Mesothelial cell of epicardium (in vitro differentiated cells): Measurements from ENCODE around the gene KIAA1328. TPM values are rescaled to one million over a fixed set of nuclear protein-coding genes. Genes with fewer than 3 reads are reported as not detected.

Experiments
- DNase-seq, 2 experiments: peaks; one replicate each; pipeline ENCODE4 v3.0.0; 2021; ENCODE audit warnings: low spot score in 2 of 2; ENCODE audit not compliant: unreplicated experiment in 2 of 2
- H3K27ac Mint-ChIP-seq: 2 replicates; pipeline ENCODE4 v1.8.0; 2021; ENCODE audit warnings: mixed read lengths
- H3K27me3 Mint-ChIP-seq: 2 replicates; pipeline ENCODE4 v1.8.0; 2021; ENCODE audit warnings: low read depth, mixed read lengths
- H3K36me3 Mint-ChIP-seq: 2 replicates; pipeline ENCODE4 v1.8.0; 2021; ENCODE audit warnings: mixed read lengths
- H3K4me1 Mint-ChIP-seq: 2 replicates; pipeline ENCODE4 v1.8.0; 2021; ENCODE audit warnings: mixed read lengths
- H3K4me3 Mint-ChIP-seq: 2 replicates; pipeline ENCODE4 v1.8.0; 2021; ENCODE audit warnings: mild to moderate bottlenecking, moderate library complexity, mixed read lengths
- H3K9me3 Mint-ChIP-seq: 2 replicates; pipeline ENCODE4 v1.8.0; 2021; ENCODE audit warnings: mixed read lengths
- CTCF ChIP-seq: fragments of 200-600 bp; sonication (generic); IDR thresholded peaks from one replicate; pipeline ENCODE4 v1.5.0; 2021; ENCODE audit warnings: antibody characterized with exemption; ENCODE audit not compliant: unreplicated experiment
- total RNA-seq: library from RNA; stranded (reverse); gene quantifications from 3 replicates; pipeline ENCODE4 v1.2.1, GENCODE V29; 2021

KIAA1328 gene
- total RNA-seq, 1 donor from 2014 or later = 20.8 TPM

GRCh38 chr18:37210781-37211180 lies 381.9 kb downstream of the KIAA1328 start:
- Mint-ChIP-seq H3K9me3 (peaks cover 11% of the 10 kb centered on the region), H3K4me1 (peaks cover 7% of the 10 kb centered on the region), H3K4me3 (no peak overlapping the region), H3K27me3 (no peaks in the 10 kb centered on the region), H3K36me3 (peaks cover 6% of the 10 kb centered on the region), H3K27ac (no peak overlapping the region)
- DNase-seq = no peak
- TF ChIP-seq CTCF = no peak

GRCh38 chr18:37218022-37218590 lies 389.2 kb downstream of the KIAA1328 start:
- H3K9me3 Mint-ChIP-seq = peaks cover 35% of the 10 kb centered on the region
- peaks cover 11% of the 10 kb centered on the region for H3K36me3 Mint-ChIP-seq
- no peaks in the 10 kb centered on the region for H3K27me3 Mint-ChIP-seq
- TF ChIP-seq CTCF = no peak
- no peak overlapping the region for H3K4me3 Mint-ChIP-seq
- peaks cover 9% of the 10 kb centered on the region for H3K4me1 Mint-ChIP-seq
- no peak overlapping the region for H3K27ac Mint-ChIP-seq
- DNase-seq = no peak

GRCh38 chr18:37219257-37219656 lies 390.3 kb downstream of the KIAA1328 start:
- no peak for TF ChIP-seq CTCF
- DNase-seq = no peak

GRCh38 chr18:37222354-37222998 lies 393.5 kb downstream of the KIAA1328 start:
- H3K27me3 Mint-ChIP-seq = no peaks in the 10 kb centered on the region
- no peak overlapping the region for H3K4me3 Mint-ChIP-seq
- TF ChIP-seq CTCF = no peak
- peaks cover 10% of the 10 kb centered on the region for H3K9me3 Mint-ChIP-seq
- DNase-seq = no peak
- H3K4me1 Mint-ChIP-seq = peaks cover 9% of the 10 kb centered on the region
- H3K27ac Mint-ChIP-seq = no peak overlapping the region
- H3K36me3 Mint-ChIP-seq = peaks cover 7% of the 10 kb centered on the region

More at GRCh38 chr18:37219257-37219656, 390.3 kb downstream of the KIAA1328 start:
- Mint-ChIP-seq H3K4me1 (peaks cover 9% of the 10 kb centered on the region), H3K36me3 (peaks cover 10% of the 10 kb centered on the region), H3K9me3 (peaks cover 35% of the 10 kb centered on the region), H3K27ac (no peak overlapping the region), H3K27me3 (no peaks in the 10 kb centered on the region), H3K4me3 (no peak overlapping the region)

GRCh38 chr18:37222999-37223378 lies 394.1 kb downstream of the KIAA1328 start:
- Mint-ChIP-seq H3K4me3 (no peak overlapping the region), H3K27me3 (no peaks in the 10 kb centered on the region), H3K4me1 (peaks cover 6% of the 10 kb centered on the region), H3K9me3 (peaks cover 10% of the 10 kb centered on the region), H3K27ac (no peak overlapping the region), H3K36me3 (peaks cover 7% of the 10 kb centered on the region)
- DNase-seq = no peak
- TF ChIP-seq CTCF = no peak
